CD4-positive, alpha-beta T cell (primary cell): ENCODE measurements around the gene ITGAE. TPM values are rescaled to one million over a fixed set of nuclear protein-coding genes. Genes with fewer than 3 reads are reported as not detected.

ENCODE experiments used
- ATAC-seq: fragments of 200-7000 bp; cut with Tn5 transposase; one replicate; pipeline ENCODE4 v1.10.0; 2022; ENCODE audit warnings: mild to moderate bottlenecking; ENCODE audit not compliant: poor library complexity
- CTCF ChIA-PET: fragments of 350-600 bp; sonication (Branson Sonifier 250); formaldehyde crosslinking; loops from one replicate; lab custom pipeline; 2021; ENCODE audit warnings: antibody characterized with exemption, inconsistent platforms; lab: Charles Lee
- POLR2A ChIA-PET: fragments of 350-600 bp; sonication (Branson Sonifier 250); formaldehyde crosslinking; loops from one replicate; lab custom pipeline; 2021; ENCODE audit warnings: antibody characterized with exemption, inconsistent platforms; lab: Charles Lee
- DNase-seq, 14 experiments: peaks; one replicate each; pipeline ENCODE4 v3.0.0-alpha.2; 2013 to 2020; ENCODE audit warnings: mixed read lengths in 2 of 14
- H3K27ac ChIP-seq, 2 donors: one replicate each; pipeline versions ENCODE4 v1.5.1 to v1.7.0; 2013; ENCODE audit warnings: low read length in 2 of 2, low read depth in 1 of 2, mild to moderate bottlenecking in 1 of 2
- H3K27me3 ChIP-seq, 2 experiments: 1 replicate in 1 of 2; 2 replicates in 1 of 2; pipeline versions ENCODE4 v1.6.1 to v1.7.0; 2013; ENCODE audit warnings: low read length in 2 of 2, control low read depth in 1 of 2, mild to moderate bottlenecking in 1 of 2, moderate library complexity in 1 of 2; ENCODE audit not compliant: insufficient read depth in 2 of 2, control insufficient read depth in 1 of 2
- H3K36me3 ChIP-seq: one replicate; pipeline ENCODE4 v1.6.1; 2013; ENCODE audit warnings: low read length, control low read depth; ENCODE audit not compliant: insufficient read depth
- H3K4me1 ChIP-seq: one replicate; pipeline ENCODE4 v1.6.1; 2013; ENCODE audit warnings: low read length, control low read depth; ENCODE audit not compliant: insufficient read depth
- H3K4me3 ChIP-seq: one replicate; pipeline ENCODE4 v1.5.1; 2013; ENCODE audit warnings: mild to moderate bottlenecking, low read length, moderate library complexity
- H3K9me3 ChIP-seq, 2 experiments: 1 replicate in 1 of 2; 2 replicates in 1 of 2; pipeline versions ENCODE4 v1.6.1 to v1.7.0; 2013; ENCODE audit warnings: low read length in 2 of 2, mild to moderate bottlenecking in 2 of 2, control low read depth in 1 of 2, moderate library complexity in 1 of 2; ENCODE audit not compliant: control insufficient read depth in 1 of 2, insufficient read depth in 1 of 2
- H3K27ac Mint-ChIP-seq: one replicate; pipeline ENCODE4 v1.8.0; 2020; ENCODE audit warnings: mixed read lengths
- H3K27me3 Mint-ChIP-seq: one replicate; pipeline ENCODE4 v1.8.0; 2021; ENCODE audit warnings: mixed read lengths
- H3K36me3 Mint-ChIP-seq: one replicate; pipeline ENCODE4 v1.8.0; 2021; ENCODE audit warnings: low read depth, mixed read lengths
- H3K4me1 Mint-ChIP-seq: one replicate; pipeline ENCODE4 v1.8.0; 2021; ENCODE audit warnings: low read depth, mixed read lengths
- H3K4me3 Mint-ChIP-seq: one replicate; pipeline ENCODE4 v1.8.0; 2020; ENCODE audit warnings: mild to moderate bottlenecking, mixed read lengths
- H3K9me3 Mint-ChIP-seq: one replicate; pipeline ENCODE4 v1.8.0; 2020; ENCODE audit warnings: mixed read lengths
- intact Hi-C, 2 experiments: fragments of 100-400 bp; cut with DNase I in 1 of 2; cut with micrococcal nuclease in 1 of 2; formaldehyde crosslinking; loops; one replicate each; pipeline versions ENCODE4 v1.15.1 to v1.9.0; 2023 to 2025; cut with DNase I, micrococcal nuclease
- total RNA-seq, 174 experiments: library from RNA in 2 of 174; stranded (reverse) in 2 of 174; gene quantifications; one replicate each; pipeline ENCODE4 v1.2.3 and lab custom pipeline; 2021 to 2026
- TF ChIP-seq, protein P1 (sequence below): fragments of 200-600 bp; IDR thresholded peaks from one replicate; pipeline ENCODE4 v1.8.0; 2022; ENCODE audit warnings: antibody characterized with exemption, mild to moderate bottlenecking

The ITGAE gene
- total RNA-seq, 2 experiments from 2014 or later: 15.8 to 18.3 TPM

DNA sequence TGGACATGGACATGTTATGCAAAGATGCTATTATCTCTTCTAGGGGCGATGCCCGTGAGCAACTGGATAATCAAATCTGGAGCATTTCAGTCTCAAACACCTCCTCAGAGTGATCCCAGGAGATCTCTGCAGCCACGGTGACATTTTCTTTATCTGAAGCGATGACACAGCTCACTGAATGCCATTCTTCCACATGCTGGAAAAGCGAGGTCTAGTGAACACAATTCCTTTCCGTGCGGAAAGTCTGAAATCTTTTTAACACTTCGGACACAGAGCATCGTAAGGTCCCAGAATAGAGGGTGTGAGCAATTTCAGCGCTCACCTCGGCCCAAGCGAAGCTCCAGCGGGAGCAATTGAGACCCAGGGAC lies 77.8 kb downstream of the ITGAE start:
- POLR2A ChIA-PET: interaction anchor here (0.6 to 5.4 kb wide), 11 partner anchors 11 to 1763 kb away, joined by 3 to 35 read pairs (median 3); partner anchors contain the start of genes ATP2A3, CTNS, DERL2 and MIS12
- Histone ChIP-seq H3K4me3 (peak overlapping the region; percentile 94), H3K4me1 (peaks cover 50% of the 10 kb centered on the region), H3K36me3 (peaks cover 12% of the 10 kb centered on the region), H3K27me3 (no peaks in the 10 kb centered on the region), H3K9me3 (no peaks in the 10 kb centered on the region), H3K27ac (peak overlapping the region; percentile 57 to 64)
- H3K27ac Mint-ChIP-seq: peak overlapping the region; percentile 75
- no peaks in the 10 kb centered on the region for H3K27me3 Mint-ChIP-seq
- peak overlapping the region; percentile 89 for H3K4me3 Mint-ChIP-seq
- H3K36me3 Mint-ChIP-seq: peaks cover 41% of the 10 kb centered on the region
- H3K4me1 Mint-ChIP-seq: peaks cover 45% of the 10 kb centered on the region
- ATAC-seq (peak; percentile 22), DNase-seq (peak in 1 of 14 experiments; percentile 17)
- CTCF ChIA-PET: interaction anchor here (0.9 to 1.9 kb wide), 7 partner anchors 12 to 123 kb away, joined by 3 to 11 read pairs (median 5); partner anchors contain the start of genes NCBP3 and P2RX5
- intact Hi-C loops: loop anchor here (1.0 to 5.0 kb wide), 4 partner anchors 12 to 54 kb away; partner anchors contain the start of genes EMC6 (in 1 of the 2) and TAX1BP3 (in 1 of the 2)
- TF ChIP-seq, protein P1, sequence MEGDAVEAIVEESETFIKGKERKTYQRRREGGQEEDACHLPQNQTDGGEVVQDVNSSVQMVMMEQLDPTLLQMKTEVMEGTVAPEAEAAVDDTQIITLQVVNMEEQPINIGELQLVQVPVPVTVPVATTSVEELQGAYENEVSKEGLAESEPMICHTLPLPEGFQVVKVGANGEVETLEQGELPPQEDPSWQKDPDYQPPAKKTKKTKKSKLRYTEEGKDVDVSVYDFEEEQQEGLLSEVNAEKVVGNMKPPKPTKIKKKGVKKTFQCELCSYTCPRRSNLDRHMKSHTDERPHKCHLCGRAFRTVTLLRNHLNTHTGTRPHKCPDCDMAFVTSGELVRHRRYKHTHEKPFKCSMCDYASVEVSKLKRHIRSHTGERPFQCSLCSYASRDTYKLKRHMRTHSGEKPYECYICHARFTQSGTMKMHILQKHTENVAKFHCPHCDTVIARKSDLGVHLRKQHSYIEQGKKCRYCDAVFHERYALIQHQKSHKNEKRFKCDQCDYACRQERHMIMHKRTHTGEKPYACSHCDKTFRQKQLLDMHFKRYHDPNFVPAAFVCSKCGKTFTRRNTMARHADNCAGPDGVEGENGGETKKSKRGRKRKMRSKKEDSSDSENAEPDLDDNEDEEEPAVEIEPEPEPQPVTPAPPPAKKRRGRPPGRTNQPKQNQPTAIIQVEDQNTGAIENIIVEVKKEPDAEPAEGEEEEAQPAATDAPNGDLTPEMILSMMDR: no peak
- H3K9me3 Mint-ChIP-seq: no peaks in the 10 kb centered on the region

DNA sequence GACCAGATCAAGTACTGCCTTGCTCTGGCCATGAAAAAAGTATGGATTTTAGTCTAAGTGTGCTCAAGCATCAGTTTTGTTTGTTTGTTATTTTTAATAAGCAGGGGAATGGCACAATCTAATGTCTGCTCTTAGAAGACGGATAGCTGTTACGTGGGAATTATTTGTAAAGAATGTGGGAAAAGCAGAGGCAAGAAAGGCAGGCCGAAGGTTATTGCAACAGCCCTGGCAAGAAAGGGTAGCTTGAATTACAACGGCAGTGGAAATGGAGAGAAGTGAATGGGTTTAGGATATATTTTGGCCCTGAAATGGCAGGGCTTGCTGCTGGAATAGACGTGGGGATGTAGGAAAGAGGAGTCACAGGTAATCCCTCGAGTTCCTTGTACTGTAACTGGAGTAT lies 78.3 kb downstream of the ITGAE start:
- Mint-ChIP-seq H3K4me3 (peak overlapping the region; percentile 89), H3K9me3 (no peaks in the 10 kb centered on the region), H3K27me3 (no peaks in the 10 kb centered on the region), H3K27ac (peak overlapping the region; percentile 75), H3K4me1 (peaks cover 45% of the 10 kb centered on the region), H3K36me3 (peaks cover 45% of the 10 kb centered on the region)
- intact Hi-C loops: loop anchor here (1.0 to 5.0 kb wide), 4 partner anchors 11 to 54 kb away; partner anchors contain the start of genes EMC6 (in 1 of the 2) and TAX1BP3 (in 1 of the 2)
- ATAC-seq (no peak), DNase-seq (no peak)
- TF ChIP-seq, protein P1: no peak
- no peaks in the 10 kb centered on the region for H3K9me3 ChIP-seq
- no peaks in the 10 kb centered on the region for H3K27me3 ChIP-seq
- CTCF ChIA-PET: interaction anchor here (0.9 to 1.9 kb wide), 9 partner anchors 12 to 674 kb away, joined by 3 to 11 read pairs (median 4); partner anchors contain the start of genes NCBP3 and P2RX5
- H3K36me3 ChIP-seq: peaks cover 16% of the 10 kb centered on the region
- POLR2A ChIA-PET: interaction anchor here (0.6 to 5.4 kb wide), 11 partner anchors 11 to 1763 kb away, joined by 3 to 35 read pairs (median 3); partner anchors contain the start of genes ATP2A3, CTNS, DERL2 and EMC6
- peak overlapping the region; percentile 94 for H3K4me3 ChIP-seq
- peak overlapping the region in 1 of 2 donors; percentile 57 for H3K27ac ChIP-seq
- H3K4me1 ChIP-seq: peaks cover 51% of the 10 kb centered on the region

DNA sequence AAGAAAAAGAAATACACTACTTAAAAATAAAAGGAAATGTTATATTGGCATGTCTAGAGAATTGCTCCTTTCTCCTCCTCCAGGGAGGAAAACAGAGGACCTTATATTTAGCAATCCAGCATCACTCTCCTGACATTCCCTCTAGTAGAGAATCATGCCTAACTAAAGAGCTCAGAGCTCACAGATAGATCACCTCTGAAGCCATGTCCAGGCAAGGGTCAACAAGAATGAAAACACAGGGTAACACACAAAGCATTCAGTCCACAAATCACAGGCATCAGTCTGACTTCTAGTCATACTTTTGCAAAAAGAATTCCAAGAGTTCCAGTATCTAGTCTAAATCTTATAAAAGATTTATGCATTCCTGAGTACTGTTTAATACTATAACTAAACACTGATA lies 81.7 kb downstream of the ITGAE start:
- CTCF ChIA-PET: interaction anchor here (0.6 to 2.1 kb wide), 3 partner anchors 18 to 125 kb away, joined by 3 to 7 read pairs (median 4); no protein-coding TSS in a partner anchor
- TF ChIP-seq, protein P1: no peak
- POLR2A ChIA-PET: interaction anchor here (5.4 kb wide), 1 partner anchor 7 kb away, joined by 35 read pairs; no protein-coding TSS in a partner anchor
- H3K36me3 Mint-ChIP-seq: peaks cover 77% of the 10 kb centered on the region
- H3K9me3 Mint-ChIP-seq: no peaks in the 10 kb centered on the region
- DNase-seq (no peak), ATAC-seq (no peak)
- Histone ChIP-seq H3K4me1 (peaks cover 44% of the 10 kb centered on the region), H3K36me3 (peaks cover 51% of the 10 kb centered on the region), H3K4me3 (no peak overlapping the region), H3K27ac (no peak overlapping the region), H3K9me3 (no peaks in the 10 kb centered on the region), H3K27me3 (no peaks in the 10 kb centered on the region)
- no peaks in the 10 kb centered on the region for H3K27me3 Mint-ChIP-seq
- H3K4me3 Mint-ChIP-seq: no peak overlapping the region
- intact Hi-C loops: no loop called here
- peaks cover 53% of the 10 kb centered on the region for H3K4me1 Mint-ChIP-seq
- peak overlapping the region; percentile 56 for H3K27ac Mint-ChIP-seq
